ENCODE measurements around the gene USP3.

- TF ChIP-seq GATA3 (IDR thresholded peaks at IDR 0.05; ENCODE audit: low read depth, low read length) (no peak), GATA2 (IDR thresholded peaks at IDR 0.05; ENCODE audit: low read depth, low read length) (no peak)
These were observed 105.1 kb downstream of the USP3 start for GRCh38 chr15:63609448-63609847.

Measured in SH-SY5Y (cell line).